Stimulated activated CD8-positive, alpha-beta memory T cell treated with anti-CD3 and anti-CD28 coated beads, Interleukin-2, amount 100 ng/mL, for 1 hour (primary cell): ENCODE results near the gene ARHGAP19.
"Not testable (repeated sequence)": the region's sequence is repeated elsewhere in the genome, so short reads cannot be mapped to it uniquely, and the experiment has no call there.

Experiments used
- DNase-seq, 2 donors: peaks; one replicate each; pipeline ENCODE4 v3.0.0-alpha.2; 2020; ENCODE audit warnings: low read depth in 2 of 2

ARHGAP19 gene

GRCh38 chr10:97280783-97281182 lies 11.7 kb downstream of the ARHGAP19 start:
- no peak for DNase-seq

DNA sequence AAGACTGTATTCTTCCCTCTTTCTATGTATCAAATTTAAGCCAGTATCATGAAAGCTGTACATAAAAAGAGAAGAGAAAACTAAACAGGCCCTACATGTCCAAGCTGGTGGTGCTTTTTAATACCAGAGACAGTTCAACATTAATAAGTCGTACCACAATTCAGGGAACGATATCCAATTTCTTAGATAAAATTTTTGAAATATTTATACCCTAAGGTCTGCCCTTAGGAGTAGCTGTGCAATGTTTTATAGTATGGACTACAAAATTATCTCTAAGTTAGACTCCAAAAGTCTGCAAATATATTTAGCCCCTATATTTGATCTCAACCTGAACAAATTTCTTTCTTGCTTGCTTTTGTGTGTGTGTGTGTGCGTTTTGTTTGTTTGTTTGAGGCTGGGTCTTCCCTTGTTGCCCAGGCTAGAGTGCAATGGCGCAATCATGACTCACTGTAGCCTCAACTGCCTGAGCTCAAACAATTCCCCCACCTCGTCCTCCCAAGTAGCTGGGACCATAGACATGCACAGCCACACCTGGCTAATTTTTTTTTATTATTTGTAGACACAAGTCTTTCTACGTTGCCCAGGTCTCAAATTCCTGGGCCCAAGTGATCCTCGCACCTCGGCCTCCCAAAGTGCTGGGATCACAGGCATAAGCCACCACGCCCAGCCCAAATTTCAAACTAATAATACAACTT lies 13.2 kb downstream of the ARHGAP19 start:
- DNase-seq, result no peak

DNA sequence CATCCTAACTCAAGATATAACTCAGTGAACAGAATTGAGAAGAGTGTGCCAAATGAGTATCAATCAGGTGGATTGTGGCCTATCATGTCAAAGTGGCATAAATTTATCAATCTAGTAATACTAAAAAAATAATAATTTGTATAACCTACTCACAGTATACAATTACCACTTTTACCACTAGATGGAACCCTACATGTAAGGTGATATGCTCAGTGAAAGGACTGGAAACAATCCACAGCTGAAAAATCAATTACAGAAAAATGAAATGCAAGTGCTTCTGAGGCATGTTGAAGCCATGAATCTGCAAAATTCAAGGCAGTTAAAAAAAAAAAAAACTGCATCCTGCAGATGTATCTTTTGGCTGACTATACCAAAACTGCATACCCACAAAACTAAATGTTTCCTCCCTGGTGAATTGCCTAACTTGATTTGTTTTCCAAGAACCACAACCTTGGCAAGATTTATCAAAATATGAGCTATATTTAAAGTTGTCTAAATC lies 13.9 kb downstream of the ARHGAP19 start:
- no peak for DNase-seq

GRCh38 chr10:97277551-97277950 lies 14.9 kb downstream of the ARHGAP19 start:
- DNase-seq, result no peak

DNA sequence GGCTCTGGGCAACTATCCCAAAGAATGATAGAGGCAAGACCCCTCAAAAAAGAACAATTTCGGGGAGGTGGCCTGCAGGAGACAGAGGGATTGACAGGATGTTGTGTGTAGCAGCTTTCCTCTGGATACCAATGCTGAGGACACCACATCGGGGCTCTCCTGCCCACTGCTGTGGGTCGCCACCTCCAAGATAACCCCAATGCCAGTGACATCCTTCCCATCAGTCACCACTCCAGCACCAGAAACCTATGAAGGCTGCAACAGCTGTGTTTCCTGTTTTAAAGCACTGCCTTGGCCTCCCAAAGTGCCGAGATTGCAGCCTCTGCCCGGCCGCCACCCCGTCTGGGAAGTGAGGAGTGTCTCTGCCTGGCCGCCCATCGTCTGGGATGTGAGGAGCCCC lies 17.6 kb downstream of the ARHGAP19 start:
- no peak for DNase-seq

- DNase-seq, result no peak
These were observed 18.7 kb downstream of the ARHGAP19 start for GRCh38 chr10:97273700-97274099.

GRCh38 chr10:97270523-97271154 lies 21.8 kb downstream of the ARHGAP19 start:
- no peak for DNase-seq

DNA sequence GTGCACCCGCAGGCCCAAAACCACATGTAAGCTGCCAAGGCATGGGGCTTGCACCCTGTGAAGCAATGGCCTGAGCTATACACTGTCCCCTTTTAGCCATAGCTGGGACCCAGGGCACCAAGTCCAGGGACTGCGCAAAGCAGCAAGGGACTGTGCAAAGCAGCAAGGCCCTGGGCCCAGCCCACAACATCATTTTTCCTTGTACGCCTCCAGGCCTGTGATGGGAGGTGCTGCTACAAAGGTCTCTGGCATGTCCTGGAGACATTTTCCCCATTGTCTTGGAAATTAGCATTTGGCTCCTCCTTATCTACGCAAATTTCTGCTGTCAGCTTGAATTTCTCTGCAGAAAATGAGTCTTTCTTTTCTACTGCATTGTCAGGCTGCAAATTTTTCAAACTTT lies 24.8 kb downstream of the ARHGAP19 start:
- DNase-seq, result no peak

DNA sequence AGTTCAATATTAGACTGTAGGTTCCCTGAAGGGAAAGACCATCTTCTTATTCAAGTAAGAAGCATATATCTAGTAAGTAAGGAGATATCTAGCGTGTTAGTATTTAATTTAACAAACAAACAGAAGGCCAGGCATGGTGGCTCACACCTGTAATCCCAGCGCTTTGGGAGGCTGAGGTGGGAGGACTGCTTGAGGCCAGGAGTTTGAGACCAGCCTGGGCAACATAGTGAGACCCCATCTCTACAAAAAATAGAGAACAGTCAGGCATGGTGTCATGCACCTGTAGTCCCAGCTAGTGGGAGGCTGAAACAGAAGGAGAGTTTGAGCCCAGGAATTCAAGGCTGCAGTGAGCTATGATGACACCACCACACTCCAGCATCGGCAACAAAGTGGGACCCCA lies 27.3 kb downstream of the ARHGAP19 start:
- DNase-seq, result not testable (repeated sequence)

DNA sequence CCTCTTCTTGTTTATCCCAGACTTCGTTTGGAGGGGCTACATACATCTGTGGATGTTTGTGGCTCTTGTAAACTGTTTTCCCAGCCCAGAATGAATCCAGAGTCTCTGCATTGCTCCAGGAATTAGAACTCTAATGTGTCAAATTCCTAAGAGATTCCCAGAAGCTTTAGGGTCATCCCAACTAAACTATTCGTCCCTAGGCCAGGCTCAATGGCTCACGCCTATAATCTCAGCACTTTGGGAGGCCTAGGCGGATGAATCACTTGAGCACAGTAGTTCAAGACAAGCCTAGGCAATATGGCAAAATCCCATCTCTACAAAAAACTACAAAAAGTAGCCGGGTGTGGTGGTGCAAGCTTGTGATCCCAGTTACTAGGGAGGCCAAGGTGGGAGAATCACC lies 28.5 kb downstream of the ARHGAP19 start:
- DNase-seq, result no peak

- no peak for DNase-seq
These were observed 30.8 kb downstream of the ARHGAP19 start for GRCh38 chr10:97261656-97262055.

GRCh38 chr10:97261183-97261582 lies 31.3 kb downstream of the ARHGAP19 start:
- no peak for DNase-seq

DNA sequence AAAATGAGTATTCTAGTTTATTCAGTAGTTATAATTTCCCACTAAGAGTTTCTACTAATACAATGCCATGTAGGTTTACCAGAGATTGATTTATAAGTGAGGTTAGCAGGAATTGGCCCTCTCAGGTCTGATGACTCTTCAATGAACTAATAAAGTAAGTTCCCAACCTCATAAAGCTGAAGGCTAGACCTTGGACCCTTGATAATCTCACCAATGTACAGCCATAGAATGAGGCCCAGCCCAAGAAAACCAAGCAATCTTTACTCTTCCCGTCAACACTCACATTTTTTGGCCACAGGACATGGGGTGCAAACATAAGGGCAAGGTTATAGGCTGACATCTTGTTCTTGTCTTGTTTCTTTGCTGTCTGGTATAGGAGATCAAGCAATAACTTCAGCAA lies 33.3 kb downstream of the ARHGAP19 start:
- DNase-seq, result no peak

GRCh38 chr10:97256356-97256755 lies 36.1 kb downstream of the ARHGAP19 start:
- no peak for DNase-seq

DNA sequence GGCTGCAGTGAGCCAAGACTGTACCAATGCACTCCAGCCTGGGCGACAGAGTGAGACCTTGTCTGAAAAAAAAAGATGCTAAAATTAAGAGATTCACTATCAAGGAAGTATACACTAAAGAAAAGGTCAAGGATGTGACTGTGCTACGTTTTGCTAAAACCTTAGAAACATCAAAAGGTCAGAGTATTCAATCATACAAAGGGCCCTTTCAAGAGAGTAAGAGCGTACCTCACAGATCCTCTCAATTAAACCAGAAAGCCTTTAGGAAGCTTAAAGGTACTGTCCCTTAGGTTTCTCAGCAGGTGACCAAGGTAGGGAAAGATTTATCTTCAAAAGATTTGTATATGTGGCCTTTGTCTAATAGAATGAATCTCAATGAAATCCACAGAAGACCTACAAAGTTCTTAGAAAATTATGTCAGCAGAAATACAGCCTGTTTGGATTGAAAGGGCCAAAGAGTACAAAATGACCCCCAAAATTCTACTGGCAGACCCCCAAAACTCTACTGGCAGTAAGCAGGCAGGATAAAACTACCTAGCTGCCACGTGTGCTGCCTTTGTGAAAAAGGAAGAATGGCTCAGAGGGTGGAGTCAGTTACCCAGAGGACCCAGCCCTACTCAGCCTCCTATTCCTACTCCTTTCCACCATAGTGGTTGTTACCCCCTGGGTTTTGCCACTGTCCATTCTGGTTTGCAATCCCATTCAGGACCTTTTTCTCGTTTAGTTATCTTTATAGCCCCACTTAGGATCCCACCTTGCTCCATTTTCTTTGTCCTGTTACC lies 36.7 kb downstream of the ARHGAP19 start:
- no peak for DNase-seq

DNA sequence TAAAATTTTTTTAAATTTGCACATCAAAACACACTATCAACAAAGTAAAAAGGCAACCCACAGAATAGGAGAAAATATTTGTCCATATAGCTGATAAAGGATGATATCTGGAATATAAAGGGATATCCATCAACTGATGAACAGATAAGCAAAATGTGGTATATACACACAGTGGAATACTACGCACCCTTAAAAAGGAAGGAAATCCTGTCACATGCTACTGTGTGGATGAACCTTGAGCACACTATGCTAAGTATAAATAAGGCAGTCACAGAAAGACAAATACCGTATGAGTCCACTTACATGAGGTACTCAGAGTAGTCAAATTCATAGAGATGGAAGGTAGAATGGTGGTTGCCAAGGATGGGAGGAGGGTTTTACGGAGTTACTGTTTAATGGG lies 37.7 kb downstream of the ARHGAP19 start:
- no peak for DNase-seq

GRCh38 chr10:97250952-97251351 lies 41.5 kb downstream of the ARHGAP19 start:
- DNase-seq, result no peak

- no peak for DNase-seq
These were observed 48.6 kb downstream of the ARHGAP19 start for GRCh38 chr10:97243836-97244235.

DNA sequence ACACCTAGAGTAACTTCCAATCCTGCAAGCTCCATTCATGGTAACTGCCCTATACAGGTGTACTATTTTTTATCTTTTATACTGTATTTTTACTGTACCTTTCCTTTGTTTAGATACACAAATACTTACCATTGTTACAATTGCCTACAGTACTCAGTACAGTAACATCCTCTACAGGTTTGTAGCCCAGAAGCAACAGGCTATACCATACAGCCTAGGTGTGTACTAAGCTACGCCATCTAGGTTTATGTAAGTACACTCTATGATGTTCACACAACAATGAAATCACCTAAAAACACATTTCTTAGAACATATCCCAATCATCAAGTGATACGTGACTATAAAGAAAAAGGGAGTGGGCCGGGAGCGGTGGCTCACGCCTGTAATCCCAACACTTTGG lies 53.6 kb downstream of the ARHGAP19 start:
- no peak for DNase-seq

DNA sequence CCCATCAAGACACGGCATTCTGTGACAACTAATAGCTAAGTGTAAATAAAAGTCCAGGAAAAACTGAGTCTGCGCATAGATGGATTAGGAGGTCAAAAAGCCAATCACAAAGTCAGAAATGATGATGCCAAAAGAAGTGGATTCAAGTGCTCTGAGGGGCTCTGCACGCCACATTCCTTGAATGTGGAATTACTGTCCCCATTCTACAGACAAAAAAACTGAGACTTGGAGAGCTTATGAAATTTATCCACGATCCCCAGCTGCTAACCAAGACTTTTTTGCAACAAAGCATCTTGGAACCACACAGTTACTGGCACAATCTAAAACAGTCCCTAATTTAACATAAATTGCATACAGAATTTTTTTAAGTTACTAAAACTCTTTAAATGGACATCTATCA lies 57.1 kb downstream of the ARHGAP19 start:
- no peak for DNase-seq

- no peak for DNase-seq
These were observed 58.0 kb downstream of the ARHGAP19 start for GRCh38 chr10:97234400-97234799.

DNA sequence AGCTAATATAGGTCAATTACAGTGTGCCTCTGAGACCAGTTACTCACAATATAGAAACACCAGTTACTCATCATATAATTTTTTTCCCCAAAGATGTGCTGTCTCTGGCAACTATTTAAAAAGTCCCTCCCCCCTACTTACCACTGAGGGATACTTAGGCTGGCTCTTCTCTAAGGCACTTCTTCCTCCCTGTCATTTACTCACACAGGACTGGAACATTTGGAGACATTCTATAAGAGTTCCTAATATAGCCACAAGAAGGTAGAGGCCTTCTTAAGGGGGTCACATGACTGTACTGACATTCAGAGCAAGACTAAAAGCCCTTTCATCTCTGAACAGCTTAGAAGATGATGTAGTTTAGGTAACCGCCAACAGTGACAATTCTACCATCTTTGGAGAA lies 62.3 kb downstream of the ARHGAP19 start:
- DNase-seq, result no peak
